ENCODE results near the gene FAM118A.
"Not testable (repeated sequence)": the region's sequence is repeated elsewhere in the genome, so short reads cannot be mapped to it uniquely, and the experiment has no call there.

FAM118A gene

GRCh38 chr22:45309422-45310227 lies at the start of gene FAM118A:
TSS of gene FAM118A (plus strand) at chr22:45309934. CDS start at chr22:45322380, 12,446 bp downstream.
- peak; percentile 92 to 96 for DNase-seq (ENCODE audit: low read depth in 2 of 2)

GRCh38 chr22:45260395-45260759 lies 49.4 kb upstream of the FAM118A start:
- not testable (repeated sequence) for DNase-seq (ENCODE audit: low read depth in 2 of 2)

GRCh38 chr22:45261407-45262088 lies 48.2 kb upstream of the FAM118A start:
- no peak for DNase-seq (ENCODE audit: low read depth in 2 of 2)

GRCh38 chr22:45262195-45262930 lies 47.4 kb upstream of the FAM118A start:
- DNase-seq (ENCODE audit: low read depth in 2 of 2): no peak

- no peak for DNase-seq (ENCODE audit: low read depth in 2 of 2)
Observed at GRCh38 chr22:45262931-45263462, 46.7 kb upstream of the FAM118A start.

- no peak for DNase-seq (ENCODE audit: low read depth in 2 of 2)
Observed at GRCh38 chr22:45263463-45264269, 46.1 kb upstream of the FAM118A start.

- DNase-seq (ENCODE audit: low read depth in 2 of 2): no peak
Observed at GRCh38 chr22:45265535-45265934, 44.2 kb upstream of the FAM118A start.

GRCh38 chr22:45268167-45268957 lies 41.4 kb upstream of the FAM118A start:
- no peak for DNase-seq (ENCODE audit: low read depth in 2 of 2)

GRCh38 chr22:45268958-45269844 lies 40.5 kb upstream of the FAM118A start:
- peak; percentile 72 to 79 for DNase-seq (ENCODE audit: low read depth in 2 of 2)

- no peak for DNase-seq (ENCODE audit: low read depth in 2 of 2)
Observed at GRCh38 chr22:45270095-45271020, 39.4 kb upstream of the FAM118A start.

- no peak for DNase-seq (ENCODE audit: low read depth in 2 of 2)
Observed at GRCh38 chr22:45271667-45272201, 38.0 kb upstream of the FAM118A start.

GRCh38 chr22:45272498-45272897 lies 37.2 kb upstream of the FAM118A start:
- no peak for DNase-seq (ENCODE audit: low read depth in 2 of 2)

- no peak for DNase-seq (ENCODE audit: low read depth in 2 of 2)
Observed at GRCh38 chr22:45273452-45274075, 36.2 kb upstream of the FAM118A start.

- no peak for DNase-seq (ENCODE audit: low read depth in 2 of 2)
Observed at GRCh38 chr22:45276507-45277105, 33.1 kb upstream of the FAM118A start.

- DNase-seq (ENCODE audit: low read depth in 2 of 2): not testable (repeated sequence)
Observed at GRCh38 chr22:45277720-45278119, 32.0 kb upstream of the FAM118A start.

- DNase-seq (ENCODE audit: low read depth in 2 of 2): no peak
Observed at GRCh38 chr22:45278125-45278524, 31.6 kb upstream of the FAM118A start.

GRCh38 chr22:45280587-45280980 lies 29.1 kb upstream of the FAM118A start:
- DNase-seq (ENCODE audit: low read depth in 2 of 2): no peak

Measured in stimulated activated CD8-positive, alpha-beta memory T cell treated with anti-CD3 and anti-CD28 coated beads, Interleukin-2, amount 100 ng/mL, for 48 hours (primary cell).